GM23338 (cell line): ENCODE data around the gene PASK. TPM values are rescaled to one million over a fixed set of nuclear protein-coding genes. Genes with fewer than 3 reads are reported as not detected.

Experiments
- ATAC-seq: fragments of 200-7000 bp; cut with Tn5 transposase; 3 replicates; pipeline ENCODE4 v1.9.1; 2020
- DNase-seq: peaks from one replicate; pipeline ENCODE4 v3.0.0-alpha.2; 2015; ENCODE audit warnings: low spot score
- H2AFZ ChIP-seq: fragments of 200-600 bp; sonication (generic); 2 replicates; pipeline ENCODE4 v1.8.0; 2016; ENCODE audit warnings: antibody characterized with exemption, mild to moderate bottlenecking, moderate library complexity
- H3F3A ChIP-seq: fragments of 200-600 bp; sonication (generic); replicated peaks from 2 replicates; pipeline ENCODE4 v1.8.0; 2017; ENCODE audit warnings: antibody characterized with exemption, mixed run types, low read depth
- H3K27ac ChIP-seq: fragments of 200-600 bp; sonication (generic); 2 replicates; pipeline ENCODE4 v1.6.1; 2016; ENCODE audit warnings: low read depth
- H3K27me3 ChIP-seq: fragments of 200-600 bp; sonication (generic); 2 replicates; pipeline ENCODE4 v1.8.0; 2016; ENCODE audit warnings: mild to moderate bottlenecking, mixed run types, moderate library complexity; ENCODE audit not compliant: insufficient read depth
- H3K36me3 ChIP-seq: fragments of 200-600 bp; sonication (generic); 2 replicates; pipeline ENCODE4 v1.8.0; 2016; ENCODE audit warnings: mild to moderate bottlenecking; ENCODE audit not compliant: insufficient read depth
- H3K4me1 ChIP-seq: fragments of 200-600 bp; sonication (generic); 2 replicates; pipeline ENCODE4 v1.8.0; 2016; ENCODE audit warnings: mild to moderate bottlenecking, moderate library complexity; ENCODE audit not compliant: insufficient read depth
- H3K4me2 ChIP-seq: fragments of 200-600 bp; sonication (generic); 2 replicates; pipeline ENCODE4 v1.7.1; 2017; ENCODE audit warnings: mixed run types
- H3K4me3 ChIP-seq: fragments of 200-600 bp; sonication (generic); 2 replicates; pipeline ENCODE4 v1.6.1; 2016; ENCODE audit warnings: mixed run types
- H3K79me2 ChIP-seq: fragments of 200-600 bp; sonication (generic); replicated peaks from 2 replicates; pipeline ENCODE4 v1.8.0; 2017; ENCODE audit warnings: mild to moderate bottlenecking; ENCODE audit not compliant: insufficient read depth
- H3K9me2 ChIP-seq: fragments of 200-600 bp; sonication (generic); 2 replicates; pipeline ENCODE4 v1.8.0; 2017; ENCODE audit not compliant: insufficient read depth
- H4K20me1 ChIP-seq: fragments of 200-600 bp; sonication (generic); replicated peaks from 2 replicates; pipeline ENCODE4 v1.8.0; 2017; ENCODE audit warnings: mild to moderate bottlenecking; ENCODE audit not compliant: insufficient read depth
- H3K27ac Mint-ChIP-seq: 2 replicates; pipeline ENCODE4 v1.8.0; 2020; ENCODE audit warnings: inconsistent platforms, mild to moderate bottlenecking, moderate library complexity, mixed read lengths
- H3K27me3 Mint-ChIP-seq: 3 replicates; pipeline ENCODE4 v1.8.0; 2022; ENCODE audit warnings: low read depth, mild to moderate bottlenecking, moderate library complexity, mixed read lengths, inconsistent platforms; ENCODE audit not compliant: insufficient read depth, poor library complexity
- H3K36me3 Mint-ChIP-seq: 3 replicates; pipeline ENCODE4 v1.8.0; 2021; ENCODE audit warnings: low read depth, mild to moderate bottlenecking, inconsistent platforms, moderate library complexity, mixed read lengths
- H3K4me1 Mint-ChIP-seq: 3 replicates; pipeline ENCODE4 v1.8.0; 2020; ENCODE audit warnings: mild to moderate bottlenecking, inconsistent platforms, mixed read lengths
- H3K4me3 Mint-ChIP-seq: 3 replicates; pipeline ENCODE4 v1.8.0; 2021; ENCODE audit warnings: moderate library complexity, mild to moderate bottlenecking, inconsistent platforms, mixed read lengths
- H3K9me3 Mint-ChIP-seq: 3 replicates; pipeline ENCODE4 v1.8.0; 2020; ENCODE audit warnings: moderate library complexity, mild to moderate bottlenecking, inconsistent platforms, mixed read lengths
- CREB1 ChIP-seq: fragments of 250-450 bp; sonication (Bioruptor Pico); IDR thresholded peaks from 2 replicates; pipeline ENCODE4 v1.5.0; 2020; ENCODE audit warnings: low read depth, mild to moderate bottlenecking, moderate library complexity
- CTCF ChIP-seq, 2 experiments: fragments of 200-600 bp in 1 of 2; sonication (generic) in 1 of 2; conservative IDR thresholded peaks; 2 replicates each; pipeline versions ENCODE4 v1.5.1 to v1.6.1; 2016 to 2017; ENCODE audit warnings: antibody characterized with exemption in 2 of 2, low read depth in 2 of 2, mild to moderate bottlenecking in 2 of 2, moderate library complexity in 1 of 2
- ETS1 ChIP-seq: IDR thresholded peaks from 2 replicates; pipeline ENCODE4 v1.6.1; 2016; ENCODE audit warnings: antibody characterized with exemption
- EZH2 ChIP-seq: fragments of 200-600 bp; sonication (generic); IDR thresholded peaks from one replicate; pipeline ENCODE4 v1.8.0; 2017; ENCODE audit warnings: antibody characterized with exemption, mild to moderate bottlenecking, low read depth; ENCODE audit not compliant: unreplicated experiment
- EZH2phosphoT487 ChIP-seq: fragments of 200-600 bp; sonication (generic); IDR thresholded peaks from one replicate; pipeline ENCODE4 v1.8.1; 2018; ENCODE audit warnings: antibody characterized with exemption; ENCODE audit not compliant: unreplicated experiment
- NANOG ChIP-seq: IDR thresholded peaks from 2 replicates; pipeline ENCODE4 v1.6.1; 2016; ENCODE audit warnings: antibody characterized with exemption, borderline replicate concordance
- POLR2AphosphoS5 ChIP-seq: IDR thresholded peaks from 2 replicates; pipeline ENCODE4 v1.6.1; 2016; ENCODE audit warnings: antibody characterized with exemption, low read depth
- REST ChIP-seq: IDR thresholded peaks from one replicate; pipeline ENCODE4 v1.6.1; 2018; ENCODE audit warnings: antibody characterized with exemption; ENCODE audit not compliant: unreplicated experiment
- ZNF114 ChIP-seq: fragments of 250-450 bp; sonication (Bioruptor Pico); IDR thresholded peaks from 2 replicates; pipeline ENCODE4 v1.5.0; 2020; ENCODE audit warnings: mild to moderate bottlenecking, moderate library complexity
- ZNF462 ChIP-seq: fragments of 250-450 bp; sonication (Bioruptor Pico); IDR thresholded peaks from 2 replicates; pipeline ENCODE4 v1.5.0; 2020; ENCODE audit warnings: mild to moderate bottlenecking, moderate library complexity
- polyA plus RNA-seq: library from polyadenylated mRNA; unstranded; fragments of >200 nt; fragmentation: Nextera tagmentation; extraction: Ambion mirVana; gene quantifications from 2 replicates; pipeline ENCODE4 v1.2.1, GENCODE V29; 2016
- total RNA-seq: library from RNA; depleted of rRNA; stranded (reverse); fragments of >200 nt; shearing (Covaris generic); gene quantifications from 2 replicates; pipeline ENCODE4 v1.2.3, GENCODE V29; 2014

PASK gene
- total and polyA plus RNA-seq, 2 experiments from 2014 or later: 12.5 to 38.4 TPM

- TF ChIP-seq POLR2AphosphoS5 (no peak), ETS1 (no peak), EZH2phosphoT487 (no peak), ZNF114 (no peak), ZNF462 (no peak)
Observed at GRCh38 chr2:241128266-241128665, 21.0 kb downstream of the PASK start (continued).

- H3K4me1 Mint-ChIP-seq: no peaks in the 10 kb centered on the region
- TF ChIP-seq CREB1 (CRISPR knock-in tag) (no peak), POLR2AphosphoS5 (no peak), ZNF114 (no peak), NANOG (no peak), CTCF (conservative IDR thresholded peaks at IDR 0.05; ENCODE audit: low read depth in 2 of 2) (no peak), EZH2 (no peak), REST (no peak)
Observed at GRCh38 chr2:241126771-241127202, 22.5 kb downstream of the PASK start.

More at GRCh38 chr2:241126771-241127202, 22.5 kb downstream of the PASK start:
- ATAC-seq (no peak), DNase-seq (no peak)
- Mint-ChIP-seq H3K27ac (no peak overlapping the region), H3K27me3 (no peaks in the 10 kb centered on the region), H3K9me3 (no peaks in the 10 kb centered on the region), H3K36me3 (peaks cover 21% of the 10 kb centered on the region), H3K4me3 (no peak overlapping the region)
- no peak overlapping the region for H3K27ac ChIP-seq
- no peaks in the 10 kb centered on the region for H3K9me2 ChIP-seq
- no peak overlapping the region for H2AFZ ChIP-seq
- no peak overlapping the region for H3K4me2 ChIP-seq
- no peaks in the 10 kb centered on the region for H3K36me3 ChIP-seq
- no peaks in the 10 kb centered on the region for H4K20me1 ChIP-seq
- no peaks in the 10 kb centered on the region for H3K79me2 ChIP-seq
- no peaks in the 10 kb centered on the region for H3K4me1 ChIP-seq
- no peaks in the 10 kb centered on the region for H3F3A ChIP-seq
- H3K27me3 ChIP-seq: no peaks in the 10 kb centered on the region
- H3K4me3 ChIP-seq: no peak overlapping the region
